ENCODE data around the gene TMEM250. TPM values are rescaled to one million over a fixed set of nuclear protein-coding genes. Genes with fewer than 3 reads are reported as not detected.
A peak's percentile ranks its signal among the peaks of the same experiment; 100 is the strongest.

The TMEM250 gene
- total RNA-seq, 2 experiments from 2014 or later = 6.5 to 7.9 TPM

- no peaks in the 10 kb centered on the region for H3K9me3 Mint-ChIP-seq
- CTCF ChIA-PET = no interaction called here
- TF ChIP-seq, protein P1, sequence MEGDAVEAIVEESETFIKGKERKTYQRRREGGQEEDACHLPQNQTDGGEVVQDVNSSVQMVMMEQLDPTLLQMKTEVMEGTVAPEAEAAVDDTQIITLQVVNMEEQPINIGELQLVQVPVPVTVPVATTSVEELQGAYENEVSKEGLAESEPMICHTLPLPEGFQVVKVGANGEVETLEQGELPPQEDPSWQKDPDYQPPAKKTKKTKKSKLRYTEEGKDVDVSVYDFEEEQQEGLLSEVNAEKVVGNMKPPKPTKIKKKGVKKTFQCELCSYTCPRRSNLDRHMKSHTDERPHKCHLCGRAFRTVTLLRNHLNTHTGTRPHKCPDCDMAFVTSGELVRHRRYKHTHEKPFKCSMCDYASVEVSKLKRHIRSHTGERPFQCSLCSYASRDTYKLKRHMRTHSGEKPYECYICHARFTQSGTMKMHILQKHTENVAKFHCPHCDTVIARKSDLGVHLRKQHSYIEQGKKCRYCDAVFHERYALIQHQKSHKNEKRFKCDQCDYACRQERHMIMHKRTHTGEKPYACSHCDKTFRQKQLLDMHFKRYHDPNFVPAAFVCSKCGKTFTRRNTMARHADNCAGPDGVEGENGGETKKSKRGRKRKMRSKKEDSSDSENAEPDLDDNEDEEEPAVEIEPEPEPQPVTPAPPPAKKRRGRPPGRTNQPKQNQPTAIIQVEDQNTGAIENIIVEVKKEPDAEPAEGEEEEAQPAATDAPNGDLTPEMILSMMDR (IDR thresholded peaks at IDR 0.05) = no peak
Measured at GRCh38 chr9:136100700-136101614, 17.7 kb downstream of the TMEM250 start.

DNA sequence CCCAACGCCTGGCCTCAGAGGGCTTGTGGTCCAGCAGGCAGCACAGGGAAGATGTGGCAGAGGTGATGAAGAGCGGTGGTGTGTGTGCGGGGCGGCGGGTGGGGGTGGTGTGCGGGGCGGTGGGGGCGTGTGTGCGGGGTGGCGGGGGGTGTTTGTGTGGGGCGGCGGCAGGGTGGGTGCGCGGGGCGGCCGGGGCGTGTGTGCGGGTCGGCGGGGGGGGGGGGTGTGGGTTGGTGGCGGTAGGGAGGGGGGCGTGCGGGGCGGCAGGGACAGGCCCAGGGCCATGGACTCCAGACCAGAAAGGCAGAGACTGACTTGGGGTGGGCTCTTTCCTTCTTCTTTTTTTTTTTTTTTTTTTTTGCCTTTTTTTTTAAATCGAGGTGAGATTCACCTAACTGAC is 19.1 kb downstream of the TMEM250 start:
- peaks cover 25% of the 10 kb centered on the region for H3K4me1 ChIP-seq (ENCODE audit: insufficient read depth, low read length)
- peaks cover 0 to 2% of the 10 kb centered on the region in 2 experiments for H3K27me3 ChIP-seq (ENCODE audit: control insufficient read depth in 1 of 2, insufficient read depth in 2 of 2, low read length in 2 of 2)
- POLR2A ChIA-PET = interaction anchor here (0.5 to 1.2 kb wide), 2 partner anchors 10 to 192 kb away, joined by 3 to 4 read pairs; partner anchors contain the start of gene CAMSAP1
- Mint-ChIP-seq H3K36me3 (ENCODE audit: low read depth) (no peaks in the 10 kb centered on the region), H3K27me3 (no peaks in the 10 kb centered on the region), H3K4me3 (no peak overlapping the region), H3K27ac (no peak overlapping the region), H3K4me1 (ENCODE audit: low read depth) (peaks cover 5% of the 10 kb centered on the region), H3K9me3 (no peaks in the 10 kb centered on the region)
- DNase-seq (no peak), ATAC-seq (ENCODE audit: poor library complexity) (no peak)
- TF ChIP-seq, protein P1 (IDR thresholded peaks at IDR 0.05) = no peak
- H3K4me3 ChIP-seq (ENCODE audit: low read length) = no peak overlapping the region
- CTCF ChIA-PET = no interaction called here
- H3K9me3 ChIP-seq (ENCODE audit: control insufficient read depth in 1 of 2, insufficient read depth in 1 of 2, low read length in 2 of 2) = no peaks in the 10 kb centered on the region
- no peak overlapping the region for H3K27ac ChIP-seq (ENCODE audit: low read depth in 1 of 2, low read length in 2 of 2)
- H3K36me3 ChIP-seq (ENCODE audit: insufficient read depth, low read length) = no peaks in the 10 kb centered on the region
- intact Hi-C loops (cut with DNase I, micrococcal nuclease) = no loop called here

More at GRCh38 chr9:136100700-136101614, 17.7 kb downstream of the TMEM250 start:
- no peaks in the 10 kb centered on the region for H3K36me3 Mint-ChIP-seq (ENCODE audit: low read depth)
- POLR2A ChIA-PET = interaction anchor here (1.0 kb wide), 1 partner anchor 17 kb away, joined by 5 read pairs; no protein-coding TSS in a partner anchor
- Histone ChIP-seq H3K4me1 (ENCODE audit: insufficient read depth, low read length) (peaks cover 32% of the 10 kb centered on the region), H3K9me3 (ENCODE audit: control insufficient read depth in 1 of 2, insufficient read depth in 1 of 2, low read length in 2 of 2) (no peaks in the 10 kb centered on the region), H3K36me3 (ENCODE audit: insufficient read depth, low read length) (no peaks in the 10 kb centered on the region), H3K27me3 (ENCODE audit: control insufficient read depth in 1 of 2, insufficient read depth in 2 of 2, low read length in 2 of 2) (peaks cover 0 to 2% of the 10 kb centered on the region in 2 experiments), H3K4me3 (ENCODE audit: low read length) (no peak overlapping the region), H3K27ac (ENCODE audit: low read depth in 1 of 2, low read length in 2 of 2) (no peak overlapping the region)
- no peak for ATAC-seq (ENCODE audit: poor library complexity)
- no peaks in the 10 kb centered on the region for H3K27me3 Mint-ChIP-seq
- intact Hi-C loops (cut with DNase I, micrococcal nuclease) = no loop called here
- H3K4me1 Mint-ChIP-seq (ENCODE audit: low read depth) = peaks cover 11% of the 10 kb centered on the region
- DNase-seq = no peak
- no peak overlapping the region for H3K27ac Mint-ChIP-seq
- H3K4me3 Mint-ChIP-seq = no peak overlapping the region

DNA sequence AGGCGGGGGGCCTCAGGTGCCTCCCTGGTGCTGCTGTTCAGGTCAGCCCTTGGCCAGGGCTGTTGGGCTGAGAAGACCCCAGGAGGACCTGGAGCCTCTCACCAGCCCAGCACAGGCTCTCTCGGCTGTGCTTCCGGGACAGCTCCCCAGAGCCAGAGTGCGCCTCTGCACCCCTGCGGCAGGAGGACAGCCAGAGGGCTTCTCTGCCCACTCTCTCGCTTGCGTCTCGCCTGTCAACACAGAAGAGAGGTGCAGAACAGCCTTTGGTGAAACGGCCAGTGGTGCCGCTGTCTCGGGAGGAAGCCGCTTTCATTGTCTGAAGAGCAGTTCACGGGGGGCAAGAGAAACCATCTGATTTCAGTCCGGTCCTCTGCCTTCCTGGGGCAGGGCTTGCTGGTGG is 19.8 kb downstream of the TMEM250 start:
- DNase-seq = peak in 1 of 14 experiments; percentile 22
- ChIA-PET CTCF (no interaction called here), POLR2A (interaction anchor here (1.2 kb wide), 1 partner anchor 11 kb away, joined by 4 read pairs; no protein-coding TSS in a partner anchor)
- Mint-ChIP-seq H3K4me3 (peak overlapping the region; percentile 80), H3K9me3 (no peaks in the 10 kb centered on the region), H3K4me1 (ENCODE audit: low read depth) (peaks cover 5% of the 10 kb centered on the region), H3K36me3 (ENCODE audit: low read depth) (no peaks in the 10 kb centered on the region), H3K27ac (no peak overlapping the region), H3K27me3 (no peaks in the 10 kb centered on the region)
- Histone ChIP-seq H3K4me3 (ENCODE audit: low read length) (no peak overlapping the region), H3K36me3 (ENCODE audit: insufficient read depth, low read length) (no peaks in the 10 kb centered on the region), H3K4me1 (ENCODE audit: insufficient read depth, low read length) (peaks cover 29% of the 10 kb centered on the region), H3K27me3 (ENCODE audit: control insufficient read depth in 1 of 2, insufficient read depth in 2 of 2, low read length in 2 of 2) (peaks cover 0 to 2% of the 10 kb centered on the region in 2 experiments), H3K9me3 (ENCODE audit: control insufficient read depth in 1 of 2, insufficient read depth in 1 of 2, low read length in 2 of 2) (no peaks in the 10 kb centered on the region), H3K27ac (ENCODE audit: low read depth in 1 of 2, low read length in 2 of 2) (no peak overlapping the region)
- TF ChIP-seq, protein P1 (IDR thresholded peaks at IDR 0.05) = no peak
- ATAC-seq (ENCODE audit: poor library complexity) = no peak
- intact Hi-C loops (cut with DNase I, micrococcal nuclease) = no loop called here

All from CD4-positive, alpha-beta T cell (primary cell).